Metanephros (tissue), 1 donor: ENCODE data around the gene YY1AP1. TPM values are rescaled to one million over a fixed set of nuclear protein-coding genes. Genes with fewer than 3 reads are reported as not detected.

Experiments
- total RNA-seq: library from RNA; depleted of rRNA; stranded (reverse); fragments of >200 nt; gene quantifications from one replicate; pipeline ENCODE4 v1.2.3, GENCODE V29; 2014

The YY1AP1 gene, protein sequence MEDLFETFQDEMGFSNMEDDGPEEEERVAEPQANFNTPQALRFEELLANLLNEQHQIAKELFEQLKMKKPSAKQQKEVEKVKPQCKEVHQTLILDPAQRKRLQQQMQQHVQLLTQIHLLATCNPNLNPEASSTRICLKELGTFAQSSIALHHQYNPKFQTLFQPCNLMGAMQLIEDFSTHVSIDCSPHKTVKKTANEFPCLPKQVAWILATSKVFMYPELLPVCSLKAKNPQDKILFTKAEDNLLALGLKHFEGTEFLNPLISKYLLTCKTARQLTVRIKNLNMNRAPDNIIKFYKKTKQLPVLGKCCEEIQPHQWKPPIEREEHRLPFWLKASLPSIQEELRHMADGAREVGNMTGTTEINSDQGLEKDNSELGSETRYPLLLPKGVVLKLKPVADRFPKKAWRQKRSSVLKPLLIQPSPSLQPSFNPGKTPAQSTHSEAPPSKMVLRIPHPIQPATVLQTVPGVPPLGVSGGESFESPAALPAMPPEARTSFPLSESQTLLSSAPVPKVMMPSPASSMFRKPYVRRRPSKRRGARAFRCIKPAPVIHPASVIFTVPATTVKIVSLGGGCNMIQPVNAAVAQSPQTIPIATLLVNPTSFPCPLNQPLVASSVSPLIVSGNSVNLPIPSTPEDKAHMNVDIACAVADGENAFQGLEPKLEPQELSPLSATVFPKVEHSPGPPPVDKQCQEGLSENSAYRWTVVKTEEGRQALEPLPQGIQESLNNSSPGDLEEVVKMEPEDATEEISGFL
- total RNA-seq, result 99.7 TPM

DNA sequence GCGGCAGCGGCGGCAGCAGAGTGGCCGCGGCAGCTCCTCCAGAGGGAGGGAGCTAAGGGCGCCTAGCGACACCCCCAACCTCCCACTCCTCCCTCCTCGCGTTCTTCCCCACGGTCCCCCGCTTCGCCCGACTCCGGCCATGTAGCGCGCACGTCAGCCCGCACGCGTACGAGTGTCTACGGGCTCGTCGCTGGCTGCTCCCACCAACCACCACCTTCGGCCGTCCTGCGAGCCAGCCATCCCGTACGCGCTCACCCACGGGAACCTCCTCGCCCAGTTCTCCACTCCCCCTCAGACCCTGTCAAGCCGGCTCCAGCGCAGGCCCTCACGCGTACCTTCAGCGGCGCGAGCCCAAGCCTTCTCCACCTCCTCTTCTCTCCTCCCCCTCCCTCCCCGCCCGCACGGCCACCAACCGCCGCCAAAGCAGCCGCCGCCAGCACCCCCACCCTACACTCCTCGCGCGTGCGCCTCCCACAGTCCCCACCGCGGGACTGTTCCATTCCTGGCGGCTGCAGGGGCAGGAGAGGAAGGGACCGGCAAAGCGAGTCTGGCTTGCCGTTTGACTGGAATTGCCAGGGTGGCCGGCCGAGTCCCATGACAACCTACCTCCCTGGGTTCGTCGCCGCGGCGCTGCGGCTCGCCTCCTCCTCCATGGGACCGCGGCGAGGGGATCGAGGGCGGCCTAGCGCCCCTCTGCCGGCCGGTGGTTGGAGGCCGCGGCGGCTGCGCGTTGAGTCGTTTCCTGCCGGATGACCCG is at the start of gene YY1AP1:
YY1AP1 (minus strand) TSS at position 451 of the 757 bp plus-strand sequence. CDS start 8,338 bp downstream, outside the sequence.

GRCh38 chr1:155689081-155689607 is 570 bp upstream of the YY1AP1 start, which contains the start of gene DAP3:
TSS of gene DAP3 (plus strand) at chr1:155689091. CDS start at chr1:155709780, 20,689 bp downstream.

GRCh38 chr1:155609515-155610256 is 78.9 kb downstream of the YY1AP1 start, which contains the start of gene MSTO1:
TSS of gene MSTO1 (plus strand) at chr1:155610218. CDS start at chr1:155610249, 31 bp downstream.

Other genes with a start within 250 kb of the YY1AP1 start
- gene ASH1L, start 126.0 kb downstream of the YY1AP1 start, total RNA-seq, result 60.3 TPM
- 37.9 TPM for gene MSTO1, start 78.6 kb downstream of the YY1AP1 start, total RNA-seq
- 73.7 TPM for gene DAP3, start 317 bp upstream of the YY1AP1 start, total RNA-seq
- gene GON4L, start 168.4 kb upstream of the YY1AP1 start, total RNA-seq, result 48.2 TPM
- 20.0 TPM for gene SYT11, start 170.8 kb upstream of the YY1AP1 start, total RNA-seq
- gene RIT1, start 222.6 kb upstream of the YY1AP1 start, total RNA-seq, result 31.4 TPM
- 46.1 TPM for gene KHDC4, start 245.6 kb upstream of the YY1AP1 start, total RNA-seq